K562 (cell line): ENCODE measurements around the gene OBSL1. TPM values are rescaled to one million over a fixed set of nuclear protein-coding genes. Genes with fewer than 3 reads are reported as not detected.

Experiments used
- ATF2 ChIP-seq: sonication (generic); formaldehyde crosslinking; IDR thresholded peaks from 2 replicates; pipeline ENCODE4 v1.8.1; 2022; ENCODE audit warnings: missing genetic modification reagents
- BMI1 ChIP-seq: fragments of 150-350 bp; IDR thresholded peaks from 2 replicates; pipeline ENCODE4 v1.6.1; 2014; ENCODE audit warnings: low read length
- DEAF1 ChIP-seq: fragments of 450-650 bp; formaldehyde crosslinking; IDR thresholded peaks from 2 replicates; pipeline ENCODE4 v1.4.0; 2020; ENCODE audit warnings: mild to moderate bottlenecking, moderate library complexity
- HNRNPLL ChIP-seq: fragments of 200-400 bp; formaldehyde crosslinking; IDR thresholded peaks from 2 replicates; pipeline ENCODE4 v1.6.1; 2017; ENCODE audit warnings: low read length, low read depth, mild to moderate bottlenecking; ENCODE audit not compliant: poor library complexity, severe bottlenecking
- MAFG ChIP-seq: fragments of 450-650 bp; conservative IDR thresholded peaks from 2 replicates; pipeline ENCODE4 v1.6.1; 2016; ENCODE audit warnings: missing genetic modification characterization, missing compliant biosample characterization
- MEIS2 ChIP-seq: fragments of 450-650 bp; IDR thresholded peaks from 2 replicates; pipeline ENCODE4 v1.6.1; 2014; ENCODE audit warnings: mild to moderate bottlenecking; ENCODE audit not compliant: partially characterized antibody
- PHF21A ChIP-seq: fragments of 450-650 bp; IDR thresholded peaks from 2 replicates; pipeline ENCODE4 v1.6.1; 2017; ENCODE audit warnings: low read depth, borderline replicate concordance
- PKNOX1 ChIP-seq: fragments of 450-650 bp; IDR thresholded peaks from 2 replicates; pipeline ENCODE4 v1.6.1; 2016
- POLR3G ChIP-seq: IDR thresholded peaks from 2 replicates; pipeline ENCODE4 v1.6.1; 2011; ENCODE audit not compliant: insufficient read length, insufficient replicate concordance; ENCODE audit errors: extremely low read depth
- RAD51 ChIP-seq: fragments of 450-650 bp; IDR thresholded peaks from 2 replicates; pipeline ENCODE4 v1.7.1; 2016; ENCODE audit warnings: low read depth, mild to moderate bottlenecking, borderline replicate concordance
- SMARCA5 ChIP-seq: fragments of 450-650 bp; IDR thresholded peaks from 2 replicates; pipeline ENCODE4 v1.6.1; 2016
- SMC3 ChIP-seq: conservative IDR thresholded peaks from 2 replicates; pipeline ENCODE4 v1.6.1; 2011; ENCODE audit warnings: low read depth, low read length, improper control_type of control experiment; ENCODE audit not compliant: insufficient read depth
- TAL1 ChIP-seq: fragments of 450-650 bp; IDR thresholded peaks from 2 replicates; pipeline ENCODE4 v1.6.1; 2016; ENCODE audit warnings: mild to moderate bottlenecking
- THAP7 ChIP-seq: fragments of 250-450 bp; sonication (Bioruptor Pico); IDR thresholded peaks from 2 replicates; pipeline ENCODE4 v1.5.0; 2021
- ZBTB5 ChIP-seq: fragments of 450-650 bp; IDR thresholded peaks from 2 replicates; pipeline ENCODE4 v1.6.1; 2017; ENCODE audit warnings: antibody characterized with exemption
- ZBTB7A ChIP-seq: IDR thresholded peaks from 2 replicates; pipeline ENCODE4 v1.6.1; 2011; ENCODE audit warnings: low read depth, mild to moderate bottlenecking, low read length, moderate library complexity, borderline replicate concordance; ENCODE audit not compliant: control insufficient read depth
- ZNF592 ChIP-seq: fragments of 450-650 bp; IDR thresholded peaks from 2 replicates; pipeline ENCODE4 v1.6.1; 2017; ENCODE audit warnings: antibody characterized with exemption, mild to moderate bottlenecking
- polyA plus RNA-seq, 8 experiments: library from polyadenylated mRNA; depleted of rRNA in 4 of 8; stranded (reverse) in 5 of 8; unstranded in 3 of 8; fragments of >200 nt; fragmentation: Nextera tagmentation in 2 of 8; fragmentation: Illumina TruSeq in 1 of 8; extraction: Ambion mirVana in 2 of 8; extraction: Trizol in 1 of 8; gene quantifications; 2 replicates each; pipeline versions ENCODE4 v1.2.1 to v1.2.3, GENCODE V29; 2011 to 2014; ENCODE audit warnings: inconsistent platforms in 1 of 8, missing spikeins in 1 of 8
- total RNA-seq, 7 experiments: library from RNA; depleted of rRNA in 6 of 7; stranded (reverse); fragments of >200 nt in 6 of 7; fragmentation: Illumina TruSeq in 2 of 7; extraction: Trizol in 2 of 7; gene quantifications; 2 replicates each; pipeline versions ENCODE4 v1.2.1 to v1.2.3, GENCODE V29; 2011 to 2021; ENCODE audit warnings: low replicate concordance in 1 of 7

The OBSL1 gene
- total and polyA plus RNA-seq, 9 of the 15 experiments (the other 6 are each of a cell fraction or from before 2014, with no cell fraction given) = 1.2 to 26.6 (median 8.6) TPM

GRCh38 chr2:219525533-219526232, 45.7 kb downstream of the OBSL1 start (continued):
- no peak for TF ChIP-seq DEAF1 (CRISPR knock-in tag)
- TF ChIP-seq PHF21A = 0 out of 2 replicates have a peak, but pooled peaks have one; percentile 14
- no peak for TF ChIP-seq HNRNPLL
- TF ChIP-seq ZBTB7A = peak; percentile 68; the same call in 1 of the 2 replicates
- no peak for TF ChIP-seq PKNOX1
- peak; percentile 39 for TF ChIP-seq MEIS2
- TF ChIP-seq BMI1 = no peak
- no peak for TF ChIP-seq SMARCA5
- TF ChIP-seq SMC3 = no peak
- peak; percentile 70 for TF ChIP-seq ZNF592
- no peak for TF ChIP-seq ZBTB5
- no peak for TF ChIP-seq MAFG (tag)
- TF ChIP-seq RAD51 = no peak
- TF ChIP-seq THAP7 (CRISPR knock-in tag) = no peak
- TF ChIP-seq TAL1 = peak; percentile 89
- TF ChIP-seq ATF2 (CRISPR knock-in tag) = no peak
- no peak for TF ChIP-seq POLR3G
